Liver (tissue), 9 donors: ENCODE results near the gene DNM3. TPM values are rescaled to one million over a fixed set of nuclear protein-coding genes. Genes with fewer than 3 reads are reported as not detected.

Source experiments
- DNase-seq: peaks from one replicate; pipeline ENCODE4 v3.0.0-alpha.2; 2017; ENCODE audit warnings: low spot score
- H3K27ac ChIP-seq, 2 donors: one replicate each; pipeline ENCODE4 v1.7.0; 2013; ENCODE audit warnings: inconsistent platforms in 2 of 2, low read length in 2 of 2, control low read depth in 1 of 2, low read depth in 1 of 2, mild to moderate bottlenecking in 1 of 2
- H3K27me3 ChIP-seq, 4 donors: one replicate each; pipeline versions ENCODE4 v1.6.1 to v1.7.0; 2013; ENCODE audit warnings: low read length in 3 of 4, inconsistent platforms in 1 of 4, mild to moderate bottlenecking in 1 of 4, moderate library complexity in 1 of 4; ENCODE audit not compliant: control insufficient read depth in 4 of 4, insufficient read depth in 4 of 4
- H3K36me3 ChIP-seq, 4 donors: one replicate each; pipeline versions ENCODE4 v1.6.1 to v1.7.0; 2013; ENCODE audit warnings: low read length in 3 of 4, mild to moderate bottlenecking in 3 of 4, low read depth in 1 of 4, moderate library complexity in 1 of 4; ENCODE audit not compliant: control insufficient read depth in 4 of 4, insufficient read depth in 3 of 4
- H3K4me1 ChIP-seq, 4 donors: one replicate each; pipeline versions ENCODE4 v1.6.1 to v1.7.0; 2013; ENCODE audit warnings: low read length in 3 of 4, mild to moderate bottlenecking in 3 of 4, moderate library complexity in 1 of 4; ENCODE audit not compliant: control insufficient read depth in 4 of 4, insufficient read depth in 4 of 4
- H3K4me3 ChIP-seq, 3 donors: one replicate each; pipeline versions ENCODE4 v1.6.1 to v1.7.0; 2013; ENCODE audit warnings: low read length in 3 of 3, control low read depth in 1 of 3, low read depth in 1 of 3, mild to moderate bottlenecking in 1 of 3
- H3K9ac ChIP-seq, 2 donors: one replicate each; pipeline ENCODE4 v1.7.0; 2013; ENCODE audit warnings: low read length in 2 of 2, mild to moderate bottlenecking in 2 of 2, moderate library complexity in 2 of 2, control low read depth in 1 of 2, low read depth in 1 of 2
- H3K9me3 ChIP-seq, 4 donors: one replicate each; pipeline versions ENCODE4 v1.6.1 to v1.7.0; 2013; ENCODE audit warnings: low read length in 3 of 4; ENCODE audit not compliant: control insufficient read depth in 4 of 4
- EGR1 ChIP-seq, 2 donors: IDR thresholded peaks; 2 replicates each; pipeline ENCODE4 v1.6.1; 2016 to 2018; ENCODE audit warnings: antibody characterized with exemption in 2 of 2, low read depth in 2 of 2
- FOXA1 ChIP-seq: IDR thresholded peaks from 2 replicates; pipeline ENCODE4 v1.6.1; 2016; ENCODE audit warnings: antibody characterized with exemption
- GABPA ChIP-seq, 2 donors: IDR thresholded peaks in 1 of 2; conservative IDR thresholded peaks in 1 of 2; 2 replicates each; pipeline ENCODE4 v1.6.1; 2016; ENCODE audit warnings: antibody characterized with exemption in 2 of 2, mild to moderate bottlenecking in 1 of 2, moderate library complexity in 1 of 2
- HNF4A ChIP-seq, 2 donors: conservative IDR thresholded peaks; 2 replicates each; pipeline ENCODE4 v1.6.1; 2016; ENCODE audit warnings: antibody characterized with exemption in 2 of 2, mild to moderate bottlenecking in 2 of 2
- HNF4G ChIP-seq: IDR thresholded peaks from 2 replicates; pipeline ENCODE4 v1.6.1; 2016; ENCODE audit warnings: antibody characterized with exemption
- NR2F2 ChIP-seq: IDR thresholded peaks from 2 replicates; pipeline ENCODE4 v1.6.1; 2016; ENCODE audit warnings: antibody characterized with exemption
- RAD21 ChIP-seq, 2 donors: IDR thresholded peaks; 2 replicates each; pipeline ENCODE4 v1.6.1; 2016; ENCODE audit warnings: antibody characterized with exemption in 2 of 2, mild to moderate bottlenecking in 2 of 2
- RXRA ChIP-seq, 2 donors: IDR thresholded peaks; 2 replicates each; pipeline ENCODE4 v1.6.1; 2017 to 2018; ENCODE audit warnings: antibody characterized with exemption in 2 of 2, mild to moderate bottlenecking in 1 of 2
- SP1 ChIP-seq: IDR thresholded peaks from 2 replicates; pipeline ENCODE4 v1.6.1; 2018; ENCODE audit warnings: antibody characterized with exemption, mild to moderate bottlenecking
- TAF1 ChIP-seq: conservative IDR thresholded peaks from 2 replicates; pipeline ENCODE4 v1.6.1; 2016; ENCODE audit warnings: antibody characterized with exemption, mild to moderate bottlenecking
- YY1 ChIP-seq: IDR thresholded peaks from 2 replicates; pipeline ENCODE4 v1.6.1; 2016; ENCODE audit warnings: antibody characterized with exemption, mild to moderate bottlenecking
- WGBS: extraction: QIAGEN DNeasy Blood & Tissue Kit; methylation state at CpG from one replicate; pipeline ENCODE4 v1.1.7; 2013; 5-methylcytosine and 5-hydroxymethylcytosine counted together
- polyA plus RNA-seq, 2 donors: library from polyadenylated mRNA; stranded (reverse) in 1 of 2; unstranded in 1 of 2; fragments of 200-250 nt in 1 of 2; fragments of >200 nt in 1 of 2; fragmentation: Nextera tagmentation in 1 of 2; extraction: Ambion mirVana in 1 of 2; gene quantifications; one replicate each; pipeline versions ENCODE4 v1.2.1 to v1.2.3, GENCODE V29; 2013 to 2015
- total RNA-seq, 2 donors: library from RNA; depleted of rRNA; stranded (reverse); fragments of >200 nt; gene quantifications; one replicate each; pipeline ENCODE4 v1.2.3, GENCODE V29; 2014
- TF ChIP-seq, protein P1 (sequence below): IDR thresholded peaks from 2 replicates; pipeline ENCODE4 v1.6.1; 2016; ENCODE audit warnings: antibody characterized with exemption
- TF ChIP-seq, protein P2 (sequence below): IDR thresholded peaks from 2 replicates; pipeline ENCODE4 v1.6.1; 2016; ENCODE audit warnings: antibody characterized with exemption
- TF ChIP-seq, protein P3 (sequence below): IDR thresholded peaks from 2 replicates; pipeline ENCODE4 v1.6.1; 2016; ENCODE audit warnings: antibody characterized with exemption, mild to moderate bottlenecking
- TF ChIP-seq, protein P4 (sequence below): IDR thresholded peaks from 2 replicates; pipeline ENCODE4 v1.6.1; 2016; ENCODE audit warnings: antibody characterized with exemption
- TF ChIP-seq, protein P5 (sequence below): fragments of 150-350 bp; IDR thresholded peaks from 2 replicates; pipeline ENCODE4 v1.5.1; 2017; ENCODE audit warnings: improper control_type of control experiment, low read depth, low read length; ENCODE audit not compliant: missing input control
- donor health status: healthy.
- donor health status: healthy.
- donor health status: healthy.
- donor health status: healthy.
- donor health status: healthy.

The DNM3 gene
- total and polyA plus RNA-seq, 4 donors = 0.08 to 3.2 (median 1.0) TPM

DNA sequence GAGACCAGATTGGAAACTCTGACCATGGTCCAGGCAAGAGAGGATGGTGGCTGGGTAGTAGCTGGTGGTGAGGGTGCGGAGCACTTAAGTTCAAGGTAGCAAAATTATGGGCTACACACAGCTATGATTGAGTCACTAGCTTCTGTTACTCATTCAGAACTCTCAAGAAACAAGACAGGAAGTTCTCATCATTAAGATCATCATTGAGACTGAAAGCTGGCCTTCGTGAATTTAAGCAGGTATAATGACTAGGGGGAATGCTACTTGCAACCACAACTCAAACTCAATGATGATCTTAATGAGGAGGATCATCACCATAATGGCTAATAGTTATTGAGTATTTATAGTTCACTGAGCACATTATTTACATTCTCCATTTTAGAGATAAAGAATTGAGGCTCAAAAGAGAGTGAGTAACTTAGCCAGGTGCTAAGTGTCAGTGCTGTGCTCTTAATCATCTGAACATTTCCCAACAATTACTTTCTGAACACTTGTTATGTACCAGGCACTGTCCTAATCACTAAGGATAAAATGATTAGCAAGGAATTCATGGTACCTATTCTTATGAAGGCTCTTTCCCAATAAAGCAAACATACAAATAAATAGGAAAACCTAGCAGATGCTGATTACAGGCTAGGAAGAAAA is 292.9 kb downstream of the DNM3 start:
- no peak for DNase-seq
- Histone ChIP-seq H3K36me3 (no peaks in the 10 kb centered on the region), H3K9me3 (no peaks in the 10 kb centered on the region), H3K4me3 (no peak overlapping the region), H3K9ac (no peak overlapping the region), H3K27me3 (no peaks in the 10 kb centered on the region), H3K27ac (no peak overlapping the region), H3K4me1 (no peaks in the 10 kb centered on the region)
- TF ChIP-seq, protein P1, sequence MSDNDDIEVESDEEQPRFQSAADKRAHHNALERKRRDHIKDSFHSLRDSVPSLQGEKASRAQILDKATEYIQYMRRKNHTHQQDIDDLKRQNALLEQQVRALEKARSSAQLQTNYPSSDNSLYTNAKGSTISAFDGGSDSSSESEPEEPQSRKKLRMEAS = no peak
- TF ChIP-seq YY1 = no peak
- 89% methylated on average over 2 of the region's 2 CpGs for WGBS

DNA sequence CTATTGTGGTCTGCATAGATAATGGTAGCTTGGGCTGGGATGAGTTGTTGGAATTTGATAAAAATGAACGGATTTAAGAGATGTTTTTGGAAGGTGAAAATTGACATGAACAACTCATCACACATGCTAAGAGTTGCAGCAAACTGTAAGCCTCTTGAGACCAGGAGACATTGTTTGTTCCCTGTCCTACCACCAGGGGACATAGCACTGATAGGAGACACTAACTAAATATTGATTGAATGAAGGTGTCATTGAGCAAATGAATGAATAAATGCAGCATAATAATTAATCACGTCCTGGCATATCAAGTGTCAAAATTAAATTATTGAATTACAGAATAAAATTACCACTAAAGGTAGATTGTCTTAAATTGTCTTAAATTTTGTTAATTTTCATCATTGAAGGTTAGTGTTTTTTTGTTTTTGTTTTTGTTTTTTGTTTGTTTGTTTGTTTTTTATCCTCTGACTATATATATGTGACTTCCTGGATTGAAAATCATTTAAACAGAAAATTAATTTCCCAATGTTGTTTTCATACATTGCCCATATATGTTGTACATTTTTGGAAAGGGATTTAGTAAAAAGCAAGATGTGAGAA is 293.9 kb downstream of the DNM3 start:
- no peaks in the 10 kb centered on the region for H3K9me3 ChIP-seq
- TF ChIP-seq HNF4G = no peak
- TF ChIP-seq, protein P2, sequence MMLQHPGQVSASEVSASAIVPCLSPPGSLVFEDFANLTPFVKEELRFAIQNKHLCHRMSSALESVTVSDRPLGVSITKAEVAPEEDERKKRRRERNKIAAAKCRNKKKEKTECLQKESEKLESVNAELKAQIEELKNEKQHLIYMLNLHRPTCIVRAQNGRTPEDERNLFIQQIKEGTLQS = no peak
- TF ChIP-seq TAF1 = no peak
- TF ChIP-seq, protein P3, sequence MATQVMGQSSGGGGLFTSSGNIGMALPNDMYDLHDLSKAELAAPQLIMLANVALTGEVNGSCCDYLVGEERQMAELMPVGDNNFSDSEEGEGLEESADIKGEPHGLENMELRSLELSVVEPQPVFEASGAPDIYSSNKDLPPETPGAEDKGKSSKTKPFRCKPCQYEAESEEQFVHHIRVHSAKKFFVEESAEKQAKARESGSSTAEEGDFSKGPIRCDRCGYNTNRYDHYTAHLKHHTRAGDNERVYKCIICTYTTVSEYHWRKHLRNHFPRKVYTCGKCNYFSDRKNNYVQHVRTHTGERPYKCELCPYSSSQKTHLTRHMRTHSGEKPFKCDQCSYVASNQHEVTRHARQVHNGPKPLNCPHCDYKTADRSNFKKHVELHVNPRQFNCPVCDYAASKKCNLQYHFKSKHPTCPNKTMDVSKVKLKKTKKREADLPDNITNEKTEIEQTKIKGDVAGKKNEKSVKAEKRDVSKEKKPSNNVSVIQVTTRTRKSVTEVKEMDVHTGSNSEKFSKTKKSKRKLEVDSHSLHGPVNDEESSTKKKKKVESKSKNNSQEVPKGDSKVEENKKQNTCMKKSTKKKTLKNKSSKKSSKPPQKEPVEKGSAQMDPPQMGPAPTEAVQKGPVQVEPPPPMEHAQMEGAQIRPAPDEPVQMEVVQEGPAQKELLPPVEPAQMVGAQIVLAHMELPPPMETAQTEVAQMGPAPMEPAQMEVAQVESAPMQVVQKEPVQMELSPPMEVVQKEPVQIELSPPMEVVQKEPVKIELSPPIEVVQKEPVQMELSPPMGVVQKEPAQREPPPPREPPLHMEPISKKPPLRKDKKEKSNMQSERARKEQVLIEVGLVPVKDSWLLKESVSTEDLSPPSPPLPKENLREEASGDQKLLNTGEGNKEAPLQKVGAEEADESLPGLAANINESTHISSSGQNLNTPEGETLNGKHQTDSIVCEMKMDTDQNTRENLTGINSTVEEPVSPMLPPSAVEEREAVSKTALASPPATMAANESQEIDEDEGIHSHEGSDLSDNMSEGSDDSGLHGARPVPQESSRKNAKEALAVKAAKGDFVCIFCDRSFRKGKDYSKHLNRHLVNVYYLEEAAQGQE = no peak
- TF ChIP-seq, protein P4, sequence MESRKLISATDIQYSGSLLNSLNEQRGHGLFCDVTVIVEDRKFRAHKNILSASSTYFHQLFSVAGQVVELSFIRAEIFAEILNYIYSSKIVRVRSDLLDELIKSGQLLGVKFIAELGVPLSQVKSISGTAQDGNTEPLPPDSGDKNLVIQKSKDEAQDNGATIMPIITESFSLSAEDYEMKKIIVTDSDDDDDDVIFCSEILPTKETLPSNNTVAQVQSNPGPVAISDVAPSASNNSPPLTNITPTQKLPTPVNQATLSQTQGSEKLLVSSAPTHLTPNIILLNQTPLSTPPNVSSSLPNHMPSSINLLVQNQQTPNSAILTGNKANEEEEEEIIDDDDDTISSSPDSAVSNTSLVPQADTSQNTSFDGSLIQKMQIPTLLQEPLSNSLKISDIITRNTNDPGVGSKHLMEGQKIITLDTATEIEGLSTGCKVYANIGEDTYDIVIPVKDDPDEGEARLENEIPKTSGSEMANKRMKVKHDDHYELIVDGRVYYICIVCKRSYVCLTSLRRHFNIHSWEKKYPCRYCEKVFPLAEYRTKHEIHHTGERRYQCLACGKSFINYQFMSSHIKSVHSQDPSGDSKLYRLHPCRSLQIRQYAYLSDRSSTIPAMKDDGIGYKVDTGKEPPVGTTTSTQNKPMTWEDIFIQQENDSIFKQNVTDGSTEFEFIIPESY = no peak
- TF ChIP-seq EGR1 (IDR thresholded peaks at IDR 0.05; ENCODE audit: low read depth in 2 of 2) = no peak
- no peak for TF ChIP-seq YY1
- TF ChIP-seq GABPA (IDR thresholded peaks at IDR 0.05 in 1 of 2, conservative IDR thresholded peaks at IDR 0.05 in 1 of 2) = no peak
- no peak for TF ChIP-seq HNF4A (conservative IDR thresholded peaks at IDR 0.05)
- TF ChIP-seq SP1 = no peak
- TF ChIP-seq FOXA1 = no peak
- TF ChIP-seq, protein P5, sequence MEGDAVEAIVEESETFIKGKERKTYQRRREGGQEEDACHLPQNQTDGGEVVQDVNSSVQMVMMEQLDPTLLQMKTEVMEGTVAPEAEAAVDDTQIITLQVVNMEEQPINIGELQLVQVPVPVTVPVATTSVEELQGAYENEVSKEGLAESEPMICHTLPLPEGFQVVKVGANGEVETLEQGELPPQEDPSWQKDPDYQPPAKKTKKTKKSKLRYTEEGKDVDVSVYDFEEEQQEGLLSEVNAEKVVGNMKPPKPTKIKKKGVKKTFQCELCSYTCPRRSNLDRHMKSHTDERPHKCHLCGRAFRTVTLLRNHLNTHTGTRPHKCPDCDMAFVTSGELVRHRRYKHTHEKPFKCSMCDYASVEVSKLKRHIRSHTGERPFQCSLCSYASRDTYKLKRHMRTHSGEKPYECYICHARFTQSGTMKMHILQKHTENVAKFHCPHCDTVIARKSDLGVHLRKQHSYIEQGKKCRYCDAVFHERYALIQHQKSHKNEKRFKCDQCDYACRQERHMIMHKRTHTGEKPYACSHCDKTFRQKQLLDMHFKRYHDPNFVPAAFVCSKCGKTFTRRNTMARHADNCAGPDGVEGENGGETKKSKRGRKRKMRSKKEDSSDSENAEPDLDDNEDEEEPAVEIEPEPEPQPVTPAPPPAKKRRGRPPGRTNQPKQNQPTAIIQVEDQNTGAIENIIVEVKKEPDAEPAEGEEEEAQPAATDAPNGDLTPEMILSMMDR = peak; percentile 34
- TF ChIP-seq RAD21 (IDR thresholded peaks at IDR 0.05) = peak in 1 of 2 donors; percentile 60
- TF ChIP-seq NR2F2 = no peak
- TF ChIP-seq RXRA (IDR thresholded peaks at IDR 0.05) = no peak
- no peak for DNase-seq
- no peak overlapping the region for H3K27ac ChIP-seq
- H3K36me3 ChIP-seq = no peaks in the 10 kb centered on the region
- no peak overlapping the region for H3K9ac ChIP-seq
- WGBS = 55% methylated on average over 2 of the region's 2 CpGs
- no peak overlapping the region for H3K4me3 ChIP-seq
- no peaks in the 10 kb centered on the region for H3K4me1 ChIP-seq
- H3K27me3 ChIP-seq = no peaks in the 10 kb centered on the region
